ENCODE measurements around the gene TRIM64. TPM values are rescaled to one million over a fixed set of nuclear protein-coding genes. Genes with fewer than 3 reads are reported as not detected.
"Not testable (repeated sequence)": the region's sequence is repeated elsewhere in the genome, so short reads cannot be mapped to it uniquely, and the experiment has no call there.

Gene TRIM64, protein sequence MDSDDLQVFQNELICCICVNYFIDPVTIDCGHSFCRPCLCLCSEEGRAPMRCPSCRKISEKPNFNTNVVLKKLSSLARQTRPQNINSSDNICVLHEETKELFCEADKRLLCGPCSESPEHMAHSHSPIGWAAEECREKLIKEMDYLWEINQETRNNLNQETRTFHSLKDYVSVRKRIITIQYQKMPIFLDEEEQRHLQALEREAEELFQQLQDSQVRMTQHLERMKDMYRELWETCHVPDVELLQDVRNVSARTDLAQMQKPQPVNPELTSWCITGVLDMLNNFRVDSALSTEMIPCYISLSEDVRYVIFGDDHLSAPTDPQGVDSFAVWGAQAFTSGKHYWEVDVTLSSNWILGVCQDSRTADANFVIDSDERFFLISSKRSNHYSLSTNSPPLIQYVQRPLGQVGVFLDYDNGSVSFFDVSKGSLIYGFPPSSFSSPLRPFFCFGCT
- not detected in 2 replicates for total RNA-seq

- DNase-seq (ENCODE audit: low read depth); H3K27me3 ChIP-seq (ENCODE audit: control insufficient read depth, insufficient read depth, low read length); H3K36me3 ChIP-seq (ENCODE audit: control insufficient read depth, insufficient read depth, low read length); H3K4me3 ChIP-seq (ENCODE audit: low read depth, low read length): not testable (repeated sequence)
Observed at GRCh38 chr11:89965737-89966136, at the start of gene TRIM64. TRIM64 (plus strand) TSS chr11:89966037; CDS start chr11:89968504, 2,467 bp downstream.

DNA sequence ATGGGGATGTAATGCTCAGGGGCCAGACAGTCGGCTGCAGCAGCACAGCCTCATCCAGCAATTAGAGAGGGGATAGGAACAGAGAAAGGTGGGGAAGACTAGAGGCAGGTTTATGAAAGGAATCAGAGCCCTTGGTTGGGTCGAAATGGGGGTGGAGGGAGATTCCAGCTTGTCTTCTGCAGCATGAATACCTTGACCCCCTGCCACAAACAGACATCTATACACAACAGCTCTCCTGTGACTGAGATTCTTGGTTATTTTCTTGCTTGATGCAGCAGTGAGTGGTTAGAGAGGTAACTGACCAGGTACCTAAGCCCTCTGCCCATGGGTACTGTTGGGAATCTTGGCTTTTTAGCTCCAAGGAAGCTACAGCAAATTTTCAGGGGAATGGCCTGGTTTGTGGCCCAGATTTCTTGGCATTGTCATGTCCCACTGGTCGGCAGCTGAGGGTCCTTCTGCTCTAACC is 43.6 kb upstream of the TRIM64 start, which contains the start of gene TRIM49D1:
Gene TRIM49D1, minus strand, starts transcription at position 51 of the 466 bp plus-strand sequence. CDS start 4,535 bp downstream, outside the sequence.
- TF ChIP-seq, protein P1, sequence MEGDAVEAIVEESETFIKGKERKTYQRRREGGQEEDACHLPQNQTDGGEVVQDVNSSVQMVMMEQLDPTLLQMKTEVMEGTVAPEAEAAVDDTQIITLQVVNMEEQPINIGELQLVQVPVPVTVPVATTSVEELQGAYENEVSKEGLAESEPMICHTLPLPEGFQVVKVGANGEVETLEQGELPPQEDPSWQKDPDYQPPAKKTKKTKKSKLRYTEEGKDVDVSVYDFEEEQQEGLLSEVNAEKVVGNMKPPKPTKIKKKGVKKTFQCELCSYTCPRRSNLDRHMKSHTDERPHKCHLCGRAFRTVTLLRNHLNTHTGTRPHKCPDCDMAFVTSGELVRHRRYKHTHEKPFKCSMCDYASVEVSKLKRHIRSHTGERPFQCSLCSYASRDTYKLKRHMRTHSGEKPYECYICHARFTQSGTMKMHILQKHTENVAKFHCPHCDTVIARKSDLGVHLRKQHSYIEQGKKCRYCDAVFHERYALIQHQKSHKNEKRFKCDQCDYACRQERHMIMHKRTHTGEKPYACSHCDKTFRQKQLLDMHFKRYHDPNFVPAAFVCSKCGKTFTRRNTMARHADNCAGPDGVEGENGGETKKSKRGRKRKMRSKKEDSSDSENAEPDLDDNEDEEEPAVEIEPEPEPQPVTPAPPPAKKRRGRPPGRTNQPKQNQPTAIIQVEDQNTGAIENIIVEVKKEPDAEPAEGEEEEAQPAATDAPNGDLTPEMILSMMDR (IDR thresholded peaks at IDR 0.05; ENCODE audit: insufficient read depth, low read length, poor library complexity, severe bottlenecking): no peak
- Histone ChIP-seq H3K4me3 (ENCODE audit: low read depth, low read length) (no peak within 1 kb of the TSS), H3K36me3 (ENCODE audit: control insufficient read depth, insufficient read depth, low read length) (no peaks in the 10 kb centered on the region), H3K27me3 (ENCODE audit: control insufficient read depth, insufficient read depth, low read length) (no peaks in the 10 kb centered on the region)
- DNase-seq (ENCODE audit: low read depth): no peak

- not testable (repeated sequence) for DNase-seq (ENCODE audit: low read depth); H3K4me3 ChIP-seq (ENCODE audit: low read depth, low read length); H3K36me3 ChIP-seq (ENCODE audit: control insufficient read depth, insufficient read depth, low read length); H3K27me3 ChIP-seq (ENCODE audit: control insufficient read depth, insufficient read depth, low read length)
Observed at GRCh38 chr11:89923764-89924163, 42.1 kb upstream of the TRIM64 start, which contains the start of gene TRIM49D2. TRIM49D2 (plus strand) TSS chr11:89924064; CDS start chr11:89926762, 2,698 bp downstream.

- DNase-seq (ENCODE audit: low read depth); H3K36me3 ChIP-seq (ENCODE audit: control insufficient read depth, insufficient read depth, low read length): not testable (repeated sequence)
Observed at GRCh38 chr11:89960833-89961232, 5.0 kb upstream of the TRIM64 start.

More at GRCh38 chr11:89960833-89961232, 5.0 kb upstream of the TRIM64 start:
- not testable (repeated sequence) for H3K4me3 ChIP-seq (ENCODE audit: low read depth, low read length); H3K27me3 ChIP-seq (ENCODE audit: control insufficient read depth, insufficient read depth, low read length)

Other genes with a start within 250 kb of the TRIM64 start
- not detected in 2 replicates for gene TRIM49, start 157.5 kb upstream of the TRIM64 start, total RNA-seq
- gene TRIM64B, start 87.5 kb upstream of the TRIM64 start, total RNA-seq: not detected in 2 replicates
- gene TRIM49D1, start 43.8 kb upstream of the TRIM64 start, total RNA-seq: not detected in 2 replicates
- gene TRIM49D2, start 42.0 kb upstream of the TRIM64 start, total RNA-seq: not detected in 2 replicates
- not detected in 2 replicates for gene TRIM49C, start 65.1 kb downstream of the TRIM64 start, total RNA-seq
- not detected in 2 replicates for gene UBTFL1, start 119.9 kb downstream of the TRIM64 start, total RNA-seq
- 0.27 and 0.88 TPM in 2 replicates for gene NAALAD2, start 168.6 kb downstream of the TRIM64 start, total RNA-seq